HG03280 (cell line): Measurements from ENCODE around the gene PRDX1.

Source experiments
- ATAC-seq: cut with Tn5 transposase; IDR thresholded peaks from one replicate; pipeline ENCODE4 v1.9.1; 2021; ENCODE audit warnings: mild to moderate bottlenecking, moderate library complexity; ENCODE audit not compliant: unreplicated experiment

The PRDX1 gene

DNA sequence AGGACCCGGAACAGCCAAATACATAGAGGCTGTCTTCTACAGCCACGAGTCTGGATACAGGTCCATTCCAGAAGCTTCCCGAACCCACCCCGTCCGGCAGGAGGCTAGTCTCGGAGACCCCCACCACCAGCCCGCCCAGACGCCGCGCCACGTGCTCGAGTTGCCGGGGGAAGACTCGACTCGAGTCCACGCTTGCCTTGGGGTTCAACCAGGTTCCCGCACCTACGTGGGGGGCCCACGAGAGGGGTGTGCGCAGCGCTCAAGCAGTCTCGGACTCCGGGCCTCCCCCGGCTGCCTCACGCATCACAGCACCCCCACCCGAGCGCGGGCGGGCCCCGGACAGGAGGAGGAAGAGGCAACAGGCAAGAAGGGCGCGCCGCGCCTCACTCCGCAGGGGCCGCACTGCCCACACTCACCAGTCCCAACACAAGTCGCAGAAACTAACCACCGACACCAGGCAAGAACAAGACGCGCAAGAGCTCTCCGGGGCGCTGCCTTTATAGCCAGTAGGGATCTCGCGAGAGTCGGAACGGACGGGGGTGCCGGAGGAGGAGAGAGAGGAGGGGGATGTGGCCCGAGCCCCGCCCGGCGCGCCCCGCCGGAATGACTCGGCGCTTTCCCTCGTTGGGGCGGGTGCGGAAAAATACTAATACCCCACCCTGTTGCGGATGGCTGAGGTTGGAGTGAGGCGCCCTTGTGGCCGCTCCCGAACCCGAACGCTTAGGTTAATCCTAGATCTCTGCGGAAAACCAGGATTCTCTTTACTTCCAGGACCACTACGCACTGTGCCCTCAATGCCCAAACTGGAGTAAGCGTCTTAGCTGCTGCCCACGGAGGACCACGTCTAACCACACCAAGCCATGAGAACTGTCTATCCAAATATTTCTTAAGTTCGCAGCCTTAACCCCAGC is at the start of gene PRDX1:
PRDX1 (minus strand) TSS at position 472 of the 911 bp plus-strand sequence. CDS start 2,841 bp downstream, outside the sequence.
- ATAC-seq, result peak; percentile 79

DNA sequence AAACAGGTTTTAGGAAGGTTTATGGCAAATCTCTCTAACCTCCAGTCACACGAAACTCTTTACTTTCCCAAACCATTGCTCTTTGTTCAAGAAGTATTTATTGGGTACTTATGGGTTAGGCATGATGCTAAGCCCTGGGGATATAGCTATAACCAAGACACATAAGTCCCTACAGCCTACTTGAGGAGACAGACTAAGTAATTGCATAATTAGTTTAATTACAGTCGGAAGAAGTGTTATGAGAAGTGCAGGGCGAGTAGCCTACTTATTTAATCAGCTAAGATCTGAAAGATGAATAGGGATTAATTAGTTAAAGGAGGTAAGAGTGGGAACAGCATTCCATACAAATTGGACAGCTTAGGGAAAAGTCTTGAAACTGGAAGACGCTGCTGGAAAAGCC is 48.9 kb upstream of the PRDX1 start:
- no peak for ATAC-seq

DNA sequence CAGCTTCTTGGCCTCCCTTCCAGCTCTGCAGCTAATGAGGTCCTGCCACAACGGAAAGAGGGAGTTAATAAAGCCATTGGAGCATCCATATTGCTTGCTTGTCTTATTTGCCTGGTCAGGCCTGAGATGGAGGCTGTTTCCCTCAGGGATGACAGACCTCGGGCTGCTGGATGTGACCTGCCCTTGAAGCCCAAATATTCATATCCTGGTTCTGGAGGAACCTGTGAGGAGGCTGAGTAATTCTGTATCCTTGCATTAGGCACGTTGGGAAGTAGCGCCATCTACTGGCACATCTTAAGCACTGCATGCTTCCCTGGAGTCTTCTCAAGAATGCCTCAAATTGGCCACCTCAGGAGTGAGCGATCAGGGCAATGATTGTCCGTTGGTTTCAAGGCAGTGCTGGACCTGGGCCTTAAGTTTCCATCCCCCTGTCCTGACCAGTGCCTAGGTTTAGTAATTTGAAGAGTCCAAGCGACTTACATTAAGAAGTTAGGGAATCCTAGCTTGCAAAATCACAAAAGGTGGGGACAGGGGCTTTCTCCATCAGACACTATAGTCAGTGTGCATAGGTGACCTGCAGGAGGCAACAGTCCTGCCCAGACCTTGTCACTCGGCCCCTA is 48.4 kb upstream of the PRDX1 start:
- ATAC-seq, result no peak

GRCh38 chr1:45569571-45569961 is 47.9 kb upstream of the PRDX1 start:
- ATAC-seq, result no peak

GRCh38 chr1:45568421-45568820 is 46.7 kb upstream of the PRDX1 start:
- no peak for ATAC-seq

DNA sequence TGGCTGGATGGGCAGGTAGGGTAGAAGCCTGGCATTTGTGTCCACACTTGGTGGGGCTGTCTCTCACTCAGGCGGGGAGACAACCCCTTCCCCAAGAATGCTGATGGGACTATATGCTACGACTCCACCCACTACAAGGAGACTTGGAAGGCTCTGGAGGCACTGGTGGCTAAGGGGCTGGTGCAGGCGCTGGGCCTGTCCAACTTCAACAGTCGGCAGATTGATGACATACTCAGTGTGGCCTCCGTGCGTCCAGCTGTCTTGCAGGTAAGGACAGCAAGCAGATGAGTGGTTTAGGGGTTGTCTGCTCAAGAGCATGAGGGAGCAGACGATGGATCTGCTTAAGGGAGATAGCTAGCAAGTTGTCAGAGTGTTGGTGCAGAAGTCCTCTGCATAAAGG is 46.2 kb upstream of the PRDX1 start:
- no peak for ATAC-seq

GRCh38 chr1:45566722-45567121 is 45.0 kb upstream of the PRDX1 start:
- no peak for ATAC-seq

GRCh38 chr1:45563843-45564242 is 42.2 kb upstream of the PRDX1 start:
- ATAC-seq, result no peak

GRCh38 chr1:45557422-45557944 is 35.8 kb upstream of the PRDX1 start:
- ATAC-seq, result no peak

DNA sequence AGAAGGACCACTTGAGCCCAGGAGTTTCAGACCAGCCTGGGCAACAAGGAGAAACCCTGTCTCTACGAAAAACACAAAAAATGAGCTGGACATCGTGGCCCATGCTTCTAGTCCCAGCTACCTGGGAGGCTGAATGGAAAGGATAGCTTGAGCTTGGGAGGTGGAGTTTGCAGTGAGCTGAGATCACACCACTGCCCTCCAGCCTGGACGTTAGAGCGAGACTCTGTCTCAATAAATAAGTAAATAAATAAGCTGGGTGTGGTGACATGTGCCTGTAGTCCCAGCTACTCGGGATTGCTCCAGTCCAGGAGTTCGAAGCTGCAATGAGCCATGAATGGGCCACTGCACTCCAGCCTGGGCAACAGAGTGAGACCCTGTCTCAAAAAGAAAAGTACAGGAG is 32.5 kb upstream of the PRDX1 start:
- ATAC-seq, result no peak

DNA sequence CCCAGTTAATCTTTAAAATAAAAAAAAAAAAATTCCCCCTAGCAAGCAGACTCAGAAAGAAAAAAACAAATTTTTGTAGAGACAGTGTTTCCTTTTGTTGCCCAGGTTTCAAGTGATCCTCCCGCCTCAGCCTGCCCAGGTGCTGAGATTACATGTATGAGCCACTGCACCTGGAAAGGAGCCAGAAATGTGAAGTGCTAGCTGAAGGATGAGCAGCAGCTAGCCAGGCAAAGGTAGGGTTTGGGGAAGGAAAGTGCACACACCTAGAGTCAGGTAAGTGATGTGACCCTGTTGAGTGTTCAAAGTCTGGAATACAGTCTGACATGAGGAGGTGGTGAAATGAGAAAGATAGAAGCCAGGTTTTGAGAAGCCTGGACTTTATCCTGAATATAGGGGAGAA is 30.6 kb upstream of the PRDX1 start:
- ATAC-seq, result no peak

DNA sequence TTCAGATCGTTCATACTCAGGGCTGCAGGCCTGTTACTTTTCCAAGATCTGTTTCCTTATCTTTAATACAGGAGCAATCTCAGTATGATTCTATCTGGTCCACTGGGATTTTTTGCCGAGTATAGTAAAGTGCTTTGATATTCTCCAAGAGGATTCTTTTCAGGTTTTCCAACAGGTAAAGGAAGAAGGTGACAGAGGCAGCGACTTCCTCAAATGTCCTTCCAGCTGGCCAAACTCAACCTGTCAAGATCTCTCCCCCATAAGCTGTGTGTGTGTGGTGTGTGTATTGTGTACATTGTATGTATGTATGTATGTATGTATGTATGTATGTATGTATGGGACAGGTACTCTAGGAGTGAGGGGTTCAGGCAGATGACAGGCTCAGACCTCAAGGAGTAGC is 30.0 kb upstream of the PRDX1 start:
- ATAC-seq, result no peak

DNA sequence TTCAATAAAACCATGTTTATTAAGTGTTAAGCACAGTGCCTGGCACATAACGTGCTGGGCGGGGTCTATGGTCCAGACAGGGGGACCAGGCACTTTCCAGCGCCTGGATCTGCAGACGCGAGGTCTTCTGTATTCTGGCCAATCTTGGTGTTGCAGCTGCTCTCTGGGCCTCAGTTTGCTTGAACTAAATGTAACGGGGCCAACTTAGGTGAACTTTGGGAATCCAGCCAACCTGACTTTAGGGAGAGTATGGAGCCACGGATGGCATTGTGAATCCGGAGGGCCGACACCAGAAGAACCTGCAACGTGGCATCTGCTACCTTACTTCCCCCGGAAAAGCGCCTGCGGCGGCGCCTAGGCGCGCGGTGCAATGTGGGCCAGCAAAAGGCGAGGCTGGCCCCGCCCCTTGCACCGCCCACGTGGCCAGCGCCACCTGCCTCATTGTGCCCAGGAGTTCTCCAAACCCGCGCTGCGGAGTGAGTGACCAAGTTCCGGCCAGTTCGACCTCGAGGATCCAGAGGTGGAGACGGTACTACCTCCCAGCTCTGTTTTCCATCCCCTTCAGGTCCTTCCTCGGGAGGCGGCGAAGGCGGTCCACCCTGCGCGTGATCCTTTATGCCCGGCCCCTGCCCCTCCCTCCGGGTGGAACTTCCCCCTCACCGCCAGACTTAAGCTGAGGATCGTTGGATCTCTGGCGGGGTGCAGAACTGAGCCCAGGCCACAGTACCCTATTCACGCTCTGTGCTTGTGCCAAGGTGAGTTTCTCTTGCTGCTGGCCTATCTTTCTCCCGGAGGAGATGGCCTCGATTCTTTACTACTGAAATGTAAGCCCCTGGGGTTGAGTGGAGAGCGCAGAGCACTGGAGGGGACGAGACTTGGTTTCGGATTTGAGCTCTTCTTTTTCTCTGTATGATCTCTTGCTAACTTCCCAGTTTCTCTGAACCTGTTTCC is 29.0 kb upstream of the PRDX1 start, which contains the start of gene AKR1A1:
AKR1A1 (plus strand) TSS at position 426 of the 951 bp plus-strand sequence. CDS start 10,969 bp downstream, outside the sequence.
- ATAC-seq, result peak; percentile 81

- ATAC-seq, result no peak
These were observed 24.0 kb upstream of the PRDX1 start for GRCh38 chr1:45545553-45546310.

- ATAC-seq, result no peak
These were observed 23.4 kb upstream of the PRDX1 start for GRCh38 chr1:45545019-45545493.

DNA sequence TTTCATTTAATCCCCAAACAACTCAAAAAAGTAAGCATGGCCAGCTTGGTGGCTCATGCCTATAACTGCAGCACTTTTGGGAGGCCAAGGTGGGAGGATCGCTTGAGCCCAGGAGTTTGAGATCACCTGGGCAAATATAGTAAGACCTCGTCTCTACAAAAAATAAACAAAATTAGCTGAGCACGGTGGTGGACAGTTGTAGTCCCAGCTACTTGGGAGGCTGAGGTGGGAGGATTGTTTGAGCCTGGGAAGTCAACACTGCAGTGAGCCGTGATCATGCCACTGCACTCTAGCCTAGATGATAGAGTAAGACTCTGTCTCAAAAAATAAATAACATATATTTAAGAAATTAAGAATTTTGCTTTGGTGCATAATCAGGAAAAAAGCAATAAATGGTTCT is 22.8 kb upstream of the PRDX1 start:
- ATAC-seq, result no peak

- no peak for ATAC-seq
These were observed 22.1 kb upstream of the PRDX1 start for GRCh38 chr1:45543581-45544417.

GRCh38 chr1:45542591-45542990 is 20.9 kb upstream of the PRDX1 start:
- ATAC-seq, result no peak

DNA sequence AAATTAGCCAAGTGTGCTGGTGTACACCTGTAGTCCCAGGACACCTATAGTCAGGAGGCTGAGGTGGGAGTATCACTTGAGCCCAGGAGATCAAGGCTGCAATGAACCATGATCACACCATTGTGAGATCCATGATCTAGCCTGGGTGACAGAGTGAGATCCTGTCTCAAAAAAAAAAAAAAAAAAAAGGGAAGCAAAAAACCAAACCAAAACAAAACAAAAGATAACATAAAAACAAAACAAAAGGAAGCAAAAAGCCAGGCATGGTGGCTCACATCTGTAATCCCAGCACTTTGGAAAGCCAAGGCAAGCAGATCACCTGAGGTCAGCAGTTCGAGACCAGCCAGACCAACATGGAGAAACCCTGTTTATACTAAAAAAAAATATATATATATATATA is 19.5 kb upstream of the PRDX1 start:
- no peak for ATAC-seq
